A549 (cell line): ENCODE data around the gene PRKAR2B. TPM values are rescaled to one million over a fixed set of nuclear protein-coding genes. Genes with fewer than 3 reads are reported as not detected.
A peak's percentile ranks its signal among the peaks of the same experiment; 100 is the strongest.
"Not testable (repeated sequence)": the region's sequence is repeated elsewhere in the genome, so short reads cannot be mapped to it uniquely, and the experiment has no call there.

Experiments used
- ATAC-seq, 2 experiments: fragments of 200-7000 bp in 1 of 2; fragments of >200 bp in 1 of 2; cut with Nextera tagmentation in 1 of 2; cut with Tn5 transposase in 1 of 2; 3 replicates each; pipeline versions ENCODE4 v1.8.0 to v1.9.1; 2018 to 2020; ENCODE audit warnings: mild to moderate bottlenecking in 1 of 2, moderate library complexity in 1 of 2
- CTCF ChIA-PET: fragments of 300-600 bp; sonication (Branson Sonifier 250); formaldehyde crosslinking; extraction: SDS; loops from one replicate; lab custom pipeline; 2021; ENCODE audit warnings: antibody characterized with exemption, inconsistent platforms; lab: Yijun Ruan, JAX
- POLR2A ChIA-PET: fragments of 350-600 bp; formaldehyde crosslinking; extraction: SDS; loops from one replicate; lab custom pipeline; 2021; ENCODE audit warnings: antibody characterized with exemption, inconsistent platforms; lab: Yijun Ruan, JAX
- DNase-seq, 2 experiments: peaks; one replicate each; pipeline versions ENCODE4 v3.0.0 to v3.0.0-alpha.2; 2011 to 2016; ENCODE audit warnings: low read depth in 1 of 2, low spot score in 1 of 2
- FAIRE-seq: peaks from 2 replicates; lab custom pipeline; 2011; peaks lifted over from hg19 to GRCh38; lab: Jason Lieb, UNC
- H3K27ac ChIP-seq, 2 experiments: fragments of >200 bp; sonication (Bioruptor Twin); formaldehyde crosslinking; 3 replicates each; pipeline ENCODE4 v1.5.1; 2016 to 2017
- H3K4me1 ChIP-seq: fragments of >200 bp; sonication (Bioruptor Twin); formaldehyde crosslinking; 3 replicates; pipeline ENCODE4 v1.6.1; 2016
- H3K4me2 ChIP-seq: fragments of >200 bp; sonication (Bioruptor Twin); formaldehyde crosslinking; 3 replicates; pipeline ENCODE4 v1.6.1; 2016
- H3K4me3 ChIP-seq: fragments of >200 bp; sonication (Bioruptor Twin); formaldehyde crosslinking; 3 replicates; pipeline ENCODE4 v1.5.1; 2016
- H3K9me3 ChIP-seq: fragments of >200 bp; sonication (Bioruptor Twin); formaldehyde crosslinking; 3 replicates; pipeline ENCODE4 v1.6.1; 2016
- CBX2 ChIP-seq: fragments of 200-600 bp; sonication (generic); IDR thresholded peaks from 2 replicates; pipeline ENCODE4 v1.6.1; 2016; ENCODE audit warnings: low read depth, mild to moderate bottlenecking, borderline replicate concordance
- CBX8 ChIP-seq: fragments of 200-600 bp; sonication (generic); IDR thresholded peaks from 2 replicates; pipeline ENCODE4 v1.6.1; 2016
- CHD2 ChIP-seq: fragments of 150-350 bp; IDR thresholded peaks from 2 replicates; pipeline ENCODE4 v1.6.1; 2014; ENCODE audit warnings: low read length; ENCODE audit not compliant: partially characterized antibody
- CHD4 ChIP-seq: fragments of 200-600 bp; sonication (generic); IDR thresholded peaks from 2 replicates; pipeline ENCODE4 v1.6.1; 2016; ENCODE audit warnings: antibody characterized with exemption, mild to moderate bottlenecking, borderline replicate concordance
- EHMT2 ChIP-seq: fragments of 200-600 bp; sonication (generic); IDR thresholded peaks from 2 replicates; pipeline ENCODE4 v1.6.1; 2016; ENCODE audit warnings: antibody characterized with exemption, low read depth, mild to moderate bottlenecking, moderate library complexity
- JUNB ChIP-seq: fragments of >200 bp; sonication (Bioruptor Twin); formaldehyde crosslinking; IDR thresholded peaks from 2 replicates; pipeline ENCODE4 v1.6.1; 2016
- KDM1A ChIP-seq: fragments of 200-600 bp; sonication (generic); IDR thresholded peaks from 2 replicates; pipeline ENCODE4 v1.6.1; 2016; ENCODE audit warnings: low read depth, mild to moderate bottlenecking
- KDM5A ChIP-seq: fragments of 200-600 bp; sonication (generic); IDR thresholded peaks from 2 replicates; pipeline ENCODE4 v1.6.1; 2016; ENCODE audit warnings: antibody characterized with exemption, mild to moderate bottlenecking
- NFE2L2 ChIP-seq: fragments of 150-350 bp; conservative IDR thresholded peaks from 2 replicates; pipeline ENCODE4 v1.6.1; 2014; ENCODE audit warnings: low read length
- NPAS2 ChIP-seq: fragments of 250-450 bp; sonication (Bioruptor Pico); IDR thresholded peaks from 2 replicates; pipeline ENCODE4 v1.8.0; 2022; ENCODE audit warnings: mild to moderate bottlenecking, moderate library complexity, borderline replicate concordance
- NR3C1 ChIP-seq: fragments of >200 bp; sonication (Bioruptor Twin); formaldehyde crosslinking; IDR thresholded peaks from 3 replicates; pipeline ENCODE4 v1.6.1; 2017
- RAD21 ChIP-seq, 2 experiments: fragments of >200 bp in 1 of 2; sonication (Bioruptor Twin) in 1 of 2; formaldehyde crosslinking in 1 of 2; IDR thresholded peaks in 1 of 2; conservative IDR thresholded peaks in 1 of 2; 2 replicates in 1 of 2; 3 replicates in 1 of 2; pipeline ENCODE4 v1.6.1; 2012 to 2018; ENCODE audit warnings: inconsistent platforms in 1 of 2
- RARB ChIP-seq: fragments of 250-450 bp; sonication (Bioruptor Pico); IDR thresholded peaks from 2 replicates; pipeline ENCODE4 v1.8.0; 2021; ENCODE audit warnings: mild to moderate bottlenecking, moderate library complexity
- RCOR1 ChIP-seq: fragments of 150-350 bp; IDR thresholded peaks from 2 replicates; pipeline ENCODE4 v1.6.1; 2014; ENCODE audit warnings: antibody characterized with exemption, low read length, low read depth
- REST ChIP-seq: fragments of 200-600 bp; sonication (generic); IDR thresholded peaks from 2 replicates; pipeline ENCODE4 v1.6.1; 2016; ENCODE audit warnings: antibody characterized with exemption, mild to moderate bottlenecking, moderate library complexity
- RFX5 ChIP-seq: fragments of 450-650 bp; IDR thresholded peaks from 2 replicates; pipeline ENCODE4 v1.7.1; 2014; ENCODE audit warnings: antibody characterized with exemption, mild to moderate bottlenecking, moderate library complexity
- SMC3 ChIP-seq: fragments of >200 bp; sonication (Bioruptor Twin); formaldehyde crosslinking; IDR thresholded peaks from 3 replicates; pipeline ENCODE4 v1.6.1; 2018; ENCODE audit warnings: inconsistent platforms
- TFCP2L1 ChIP-seq: fragments of 250-450 bp; sonication (Bioruptor Pico); IDR thresholded peaks from 2 replicates; pipeline ENCODE4 v1.5.0; 2021; ENCODE audit warnings: mild to moderate bottlenecking
- ZC3H11A ChIP-seq: fragments of 450-650 bp; IDR thresholded peaks from 2 replicates; pipeline ENCODE4 v1.6.1; 2014; ENCODE audit warnings: antibody characterized with exemption, mild to moderate bottlenecking
- ZNF302 ChIP-seq: fragments of 250-450 bp; sonication (Bioruptor Pico); IDR thresholded peaks from 2 replicates; pipeline ENCODE4 v1.9.0; 2021; ENCODE audit warnings: inconsistent platforms, mild to moderate bottlenecking, moderate library complexity
- ZSCAN20 ChIP-seq: fragments of 250-450 bp; sonication (Bioruptor Pico); IDR thresholded peaks from 2 replicates; pipeline ENCODE4 v1.8.0; 2022; ENCODE audit warnings: mild to moderate bottlenecking, moderate library complexity
- WGBS: methylation state at CpG from one replicate; pipeline ENCODE4 v1.1.6; 2017; ENCODE audit errors: missing lambda C conversion rate; 5-methylcytosine and 5-hydroxymethylcytosine counted together
- polyA plus RNA-seq, 4 experiments: library from polyadenylated mRNA; depleted of rRNA in 3 of 4; stranded (reverse); fragments of >200 nt; fragmentation: RNase III in 1 of 4; extraction: RNeasy Plus Mini Kit Qiagen cat#74134 plus additional on column Dnase treatment in 1 of 4; gene quantifications; 2 replicates in 3 of 4; 3 replicates in 1 of 4; pipeline ENCODE4 v1.2.3, GENCODE V29; 2011 to 2017
- TF ChIP-seq, protein P1 (sequence below): IDR thresholded peaks from 2 replicates; pipeline ENCODE4 v1.6.1; 2012
- TF ChIP-seq, protein P2 (sequence below): fragments of 250-450 bp; sonication (Bioruptor Pico); IDR thresholded peaks from 2 replicates; pipeline ENCODE4 v1.5.0; 2020; ENCODE audit warnings: low read depth, mild to moderate bottlenecking, moderate library complexity

PRKAR2B gene
- polyA plus RNA-seq, 2 of the 4 experiments (the other 2 are of a cell fraction), result 3.6 to 4.4 TPM

- Histone ChIP-seq H3K9me3 (no peaks in the 10 kb centered on the region), H3K4me1 (no peaks in the 10 kb centered on the region), H3K27ac (no peak overlapping the region), H3K4me2 (no peak overlapping the region), H3K4me3 (no peak overlapping the region)
- no peak for ATAC-seq
- CTCF ChIA-PET, result interaction anchor here (0.6 to 5.0 kb wide), 5 partner anchors 8 to 1314 kb away, joined by 3 to 34 read pairs (median 3); no protein-coding TSS in a partner anchor
- FAIRE-seq, result no peak
- POLR2A ChIA-PET, result no interaction called here
- no peak for DNase-seq
- WGBS, result 74% methylated on average over 7 of the region's 7 CpGs
- TF ChIP-seq NFE2L2 (no peak), ZSCAN20 (CRISPR knock-in tag) (no peak), KDM5A (no peak), RAD21 (conservative IDR thresholded peaks at IDR 0.05 in 1 of 2, IDR thresholded peaks at IDR 0.05 in 1 of 2) (no peak), REST (no peak), RCOR1 (no peak), ZC3H11A (no peak), JUNB (no peak), CHD4 (no peak), NR3C1 (no peak), ZNF302 (CRISPR knock-in tag) (no peak), RARB (CRISPR knock-in tag) (no peak)
- TF ChIP-seq, protein P1, sequence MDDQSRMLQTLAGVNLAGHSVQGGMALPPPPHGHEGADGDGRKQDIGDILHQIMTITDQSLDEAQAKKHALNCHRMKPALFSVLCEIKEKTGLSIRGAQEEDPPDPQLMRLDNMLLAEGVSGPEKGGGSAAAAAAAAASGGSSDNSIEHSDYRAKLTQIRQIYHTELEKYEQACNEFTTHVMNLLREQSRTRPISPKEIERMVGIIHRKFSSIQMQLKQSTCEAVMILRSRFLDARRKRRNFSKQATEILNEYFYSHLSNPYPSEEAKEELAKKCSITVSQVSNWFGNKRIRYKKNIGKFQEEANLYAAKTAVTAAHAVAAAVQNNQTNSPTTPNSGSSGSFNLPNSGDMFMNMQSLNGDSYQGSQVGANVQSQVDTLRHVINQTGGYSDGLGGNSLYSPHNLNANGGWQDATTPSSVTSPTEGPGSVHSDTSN, result no peak
Observed at GRCh38 chr7:107138696-107139420, 94.4 kb downstream of the PRKAR2B start.

DNA sequence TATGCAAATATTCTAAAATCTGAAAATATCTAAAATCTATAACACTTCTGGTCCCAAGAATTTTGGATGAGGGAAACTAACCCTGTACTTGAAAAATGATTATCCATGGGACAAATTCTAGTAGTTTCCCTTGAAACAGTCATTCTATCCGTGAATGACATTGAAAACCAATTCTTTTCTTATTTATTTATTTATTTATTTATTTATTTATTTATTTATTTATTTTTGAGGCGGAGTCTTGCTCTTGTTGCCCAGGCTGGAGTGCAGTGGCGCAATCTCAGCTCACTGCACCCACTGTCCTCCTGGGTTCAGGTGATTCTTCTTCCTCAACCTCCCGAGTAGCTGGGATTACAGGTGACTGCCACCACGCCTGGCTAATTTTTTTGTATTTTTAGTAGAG is 99.4 kb downstream of the PRKAR2B start:
- ATAC-seq, H3K9me3 ChIP-seq, H3K4me3 ChIP-seq, DNase-seq, FAIRE-seq: not testable (repeated sequence)
- CTCF ChIA-PET, result interaction anchor here (1.7 kb wide), 1 partner anchor 11 kb away, joined by 3 read pairs; no protein-coding TSS in a partner anchor
- WGBS, result 59% methylated on average over 5 of the region's 5 CpGs
- peak; percentile 57 for TF ChIP-seq ZC3H11A
- TF ChIP-seq, all 56 proteins: peak for 1; not testable (repeated sequence) for 55
- POLR2A ChIA-PET, H3K4me1 ChIP-seq, H3K27ac ChIP-seq, H3K4me2 ChIP-seq: not testable (repeated sequence)

DNA sequence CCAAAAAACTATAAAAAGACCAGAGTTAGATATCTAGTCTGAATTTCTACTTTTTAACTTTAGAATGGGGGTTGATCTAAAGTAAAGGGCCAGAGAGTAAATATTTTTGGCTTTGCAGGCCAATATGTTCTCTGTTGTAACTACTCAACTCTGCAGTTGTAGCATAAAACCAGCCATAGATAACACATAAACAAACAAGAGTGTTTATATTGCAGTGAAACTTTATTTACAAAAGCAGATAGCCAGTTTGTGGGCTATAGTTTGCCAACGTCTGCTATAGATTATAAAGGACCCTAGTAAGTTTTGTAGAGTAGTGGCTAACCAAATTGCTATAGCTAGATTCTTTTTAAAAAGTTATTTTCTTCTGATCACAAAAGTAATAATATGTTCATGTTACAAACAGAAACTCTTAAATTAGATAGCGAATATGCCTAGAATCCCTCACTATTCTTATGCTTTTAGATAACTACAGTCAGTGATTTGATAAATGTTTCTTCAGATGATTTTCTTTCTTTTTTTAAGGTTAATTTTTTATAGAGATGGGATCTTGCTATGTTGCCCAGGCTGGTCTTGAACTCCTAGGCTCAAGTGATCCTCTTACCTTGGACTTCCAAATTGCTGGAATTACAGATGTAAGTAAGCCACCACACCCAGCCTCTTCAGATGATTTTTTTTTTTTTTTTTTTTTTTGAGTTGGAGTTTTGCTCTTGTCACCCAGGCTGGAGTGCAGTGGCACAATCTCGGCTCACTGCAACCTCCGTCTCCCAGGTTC is 100.7 kb downstream of the PRKAR2B start:
- WGBS, result 66% methylated on average over 4 of the region's 4 CpGs
- no peak for DNase-seq
- TF ChIP-seq, protein P2, sequence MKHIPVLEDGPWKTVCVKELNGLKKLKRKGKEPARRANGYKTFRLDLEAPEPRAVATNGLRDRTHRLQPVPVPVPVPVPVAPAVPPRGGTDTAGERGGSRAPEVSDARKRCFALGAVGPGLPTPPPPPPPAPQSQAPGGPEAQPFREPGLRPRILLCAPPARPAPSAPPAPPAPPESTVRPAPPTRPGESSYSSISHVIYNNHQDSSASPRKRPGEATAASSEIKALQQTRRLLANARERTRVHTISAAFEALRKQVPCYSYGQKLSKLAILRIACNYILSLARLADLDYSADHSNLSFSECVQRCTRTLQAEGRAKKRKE (CRISPR knock-in tag), result no peak
- TF ChIP-seq CBX2 (no peak), SMC3 (no peak), TFCP2L1 (CRISPR knock-in tag) (no peak), NPAS2 (CRISPR knock-in tag) (no peak), CBX8 (no peak), RAD21 (conservative IDR thresholded peaks at IDR 0.05 in 1 of 2, IDR thresholded peaks at IDR 0.05 in 1 of 2) (no peak), CHD2 (no peak), RFX5 (no peak), EHMT2 (no peak), KDM1A (no peak), NR3C1 (no peak)
- TF ChIP-seq, protein P1, result no peak
- CTCF ChIA-PET, result no interaction called here
- no peak for ATAC-seq
- no peak for FAIRE-seq
- no peak overlapping the region for H3K27ac ChIP-seq
- H3K4me1 ChIP-seq, result peaks cover 5% of the 10 kb centered on the region; the same call in 1 of the 3 replicates
- H3K9me3 ChIP-seq, result no peaks in the 10 kb centered on the region
- no peak overlapping the region for H3K4me3 ChIP-seq
- no peak overlapping the region for H3K4me2 ChIP-seq
- POLR2A ChIA-PET, result no interaction called here
